ENCODE data around the gene DBP.

DNA sequence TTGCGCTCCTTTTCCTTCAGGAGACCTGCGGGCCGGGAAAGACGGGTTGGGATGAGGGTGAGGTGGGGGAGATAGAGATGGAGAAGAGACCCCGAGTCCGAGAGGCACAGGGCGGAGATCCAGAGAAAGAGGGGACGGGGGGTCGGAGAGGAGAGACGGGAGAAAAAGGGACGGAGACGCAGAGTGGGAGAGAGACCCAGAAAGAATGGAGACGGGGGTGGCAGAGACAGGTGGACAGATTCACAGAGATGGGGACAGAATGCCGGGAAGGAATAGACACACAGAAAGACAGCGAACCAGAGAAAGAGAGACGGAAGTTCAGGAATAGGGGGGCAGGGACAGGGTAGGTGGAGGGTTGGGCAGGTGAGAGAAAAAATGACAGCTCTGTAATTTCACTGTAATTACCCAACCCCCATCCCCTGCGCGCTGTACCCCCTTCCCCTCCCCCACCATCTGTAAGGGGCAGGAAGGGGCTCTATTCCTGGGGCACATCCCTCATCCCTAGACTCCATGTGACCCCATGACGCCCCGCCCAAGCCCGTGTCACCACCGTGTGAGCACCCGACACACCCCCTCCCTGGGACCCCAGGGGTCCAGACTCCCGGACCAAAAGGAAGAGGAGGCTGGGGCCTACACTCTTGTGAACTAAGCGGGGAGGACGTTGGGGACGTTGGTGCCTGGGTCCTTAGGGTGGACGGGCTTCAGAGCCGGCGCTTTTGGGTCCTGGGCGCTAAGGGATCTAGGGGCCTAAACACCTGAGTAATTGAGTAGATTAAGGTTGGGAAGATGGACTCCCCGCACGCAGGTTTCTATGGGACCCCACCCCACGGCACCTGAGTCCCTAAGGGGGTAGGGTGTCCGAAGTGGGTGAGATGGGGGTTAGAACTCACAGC lies 967 bp downstream of the DBP start:
- no peak for TF ChIP-seq CTCF (IDR thresholded peaks at IDR 0.05)
- no peak for TF ChIP-seq ZFX (IDR thresholded peaks at IDR 0.05; ENCODE audit: borderline replicate concordance)
